ENCODE data around the gene TTC7B.

The TTC7B gene

GRCh38 chr14:90502760-90503159 lies 313.5 kb downstream of the TTC7B start:
- no peak for DNase-seq

- no peak for DNase-seq
Measured at GRCh38 chr14:90500665-90501370, 315.4 kb downstream of the TTC7B start.

GRCh38 chr14:90499908-90500664 lies 316.1 kb downstream of the TTC7B start:
- no peak for DNase-seq

GRCh38 chr14:90499121-90499520 lies 317.1 kb downstream of the TTC7B start:
- no peak for DNase-seq

GRCh38 chr14:90498198-90498597 lies 318.0 kb downstream of the TTC7B start:
- no peak for DNase-seq

- DNase-seq = no peak
Measured at GRCh38 chr14:90496379-90496778, 319.9 kb downstream of the TTC7B start.

DNA sequence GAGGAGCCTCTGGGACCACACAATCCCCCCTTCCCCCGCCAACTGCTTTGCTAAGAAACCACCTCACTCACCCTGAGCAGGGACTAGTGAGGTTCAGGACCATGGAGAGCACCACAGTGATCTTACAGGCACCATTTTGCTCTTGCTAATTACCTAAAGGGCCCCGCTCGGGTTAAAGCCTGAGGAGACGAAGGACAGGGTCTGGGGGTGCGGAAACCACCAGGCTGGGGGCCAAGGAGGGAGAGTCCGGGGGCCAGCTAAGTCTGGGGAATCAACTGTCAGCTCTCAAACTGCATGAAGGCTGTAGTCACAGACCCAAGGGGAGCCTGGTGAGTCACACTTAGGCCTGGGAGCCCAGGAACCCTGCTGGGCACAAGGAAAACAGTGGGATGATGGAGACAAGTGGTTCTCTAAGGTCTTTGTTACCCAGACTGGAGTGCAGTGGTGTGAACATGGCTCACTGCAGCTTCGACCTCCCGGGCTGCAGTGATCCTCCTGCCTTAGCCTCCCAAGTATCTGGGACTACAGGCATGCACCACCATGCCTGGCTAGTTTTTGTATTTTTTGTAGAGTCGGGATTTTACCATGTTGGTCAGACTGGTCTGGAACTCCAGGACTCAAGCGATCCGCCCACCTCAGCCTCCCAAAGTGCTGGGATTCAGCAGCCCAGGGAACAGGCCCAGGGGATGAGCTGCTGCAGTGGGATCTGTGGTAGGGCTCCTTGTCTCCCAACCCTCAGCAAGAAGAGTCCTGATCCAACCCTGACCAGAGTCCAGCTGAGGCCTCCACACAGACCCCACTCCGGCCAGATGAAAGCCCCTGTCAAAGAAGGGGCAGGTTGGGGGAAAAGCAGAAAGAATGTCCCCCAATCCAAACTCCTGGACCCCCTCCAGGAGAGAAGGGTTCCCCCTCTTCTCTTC lies 320.6 kb downstream of the TTC7B start:
- no peak for DNase-seq

DNA sequence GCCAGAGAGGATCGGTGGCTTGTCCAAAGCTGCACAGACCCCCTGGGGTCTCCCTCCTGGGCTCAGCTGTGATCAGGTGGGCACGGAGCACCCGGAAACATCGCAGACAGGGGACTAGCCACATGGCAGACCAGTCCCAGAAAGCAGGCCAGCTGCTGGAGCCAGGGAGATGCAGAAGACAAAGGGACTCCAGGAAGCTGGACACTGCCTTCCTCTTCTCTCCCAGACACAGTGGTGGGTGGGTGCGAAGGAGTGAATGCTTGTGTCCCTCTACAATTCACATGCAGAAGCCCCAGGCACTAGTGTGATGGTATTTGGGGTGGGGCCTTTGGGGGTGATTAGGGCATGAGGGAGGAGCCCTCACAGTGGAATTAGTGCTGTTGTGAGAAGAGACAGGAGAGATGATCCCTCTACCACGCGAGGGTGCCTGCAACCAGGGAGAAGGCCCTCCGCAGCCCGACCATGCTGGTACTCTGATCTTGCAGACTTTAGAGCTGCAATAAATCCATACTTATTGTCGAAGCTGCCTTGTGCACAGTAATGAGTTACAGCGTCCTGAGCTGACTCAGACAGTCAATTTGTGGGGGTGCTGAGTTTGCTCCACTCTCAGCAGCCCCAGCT lies 324.2 kb downstream of the TTC7B start:
- DNase-seq = no peak

DNA sequence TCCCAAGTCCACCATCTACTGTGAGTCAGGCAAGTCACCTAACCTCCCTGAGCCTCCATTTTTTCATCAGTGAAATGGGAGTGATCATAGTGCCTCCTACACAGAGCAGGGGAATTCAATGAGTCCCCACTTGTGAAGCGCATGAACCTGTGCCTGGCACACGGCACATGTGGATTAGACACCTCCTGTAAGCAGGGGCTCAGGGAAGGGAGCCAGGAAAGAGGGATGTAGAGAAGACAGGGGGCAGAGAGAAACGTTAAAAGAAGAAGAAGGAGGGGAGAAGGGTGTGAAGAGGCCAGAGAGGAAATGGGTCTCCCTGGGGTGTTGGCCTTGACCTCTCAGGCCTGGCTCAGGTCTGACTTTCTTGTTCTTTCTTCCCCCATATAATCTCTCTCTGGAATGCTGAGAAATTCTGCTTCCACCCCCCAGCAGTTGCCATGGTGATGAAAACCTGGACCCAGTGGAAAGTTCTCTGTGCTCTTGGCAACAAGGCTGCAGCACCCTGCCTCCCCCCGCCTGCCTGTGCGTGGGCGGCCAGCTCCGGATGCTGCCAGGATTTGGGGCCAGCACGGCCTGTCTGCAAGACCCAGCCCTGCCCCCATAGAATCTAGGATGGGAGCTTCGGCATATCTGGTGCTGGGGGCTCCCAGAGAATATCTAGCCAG lies 324.9 kb downstream of the TTC7B start:
- no peak for DNase-seq

DNA sequence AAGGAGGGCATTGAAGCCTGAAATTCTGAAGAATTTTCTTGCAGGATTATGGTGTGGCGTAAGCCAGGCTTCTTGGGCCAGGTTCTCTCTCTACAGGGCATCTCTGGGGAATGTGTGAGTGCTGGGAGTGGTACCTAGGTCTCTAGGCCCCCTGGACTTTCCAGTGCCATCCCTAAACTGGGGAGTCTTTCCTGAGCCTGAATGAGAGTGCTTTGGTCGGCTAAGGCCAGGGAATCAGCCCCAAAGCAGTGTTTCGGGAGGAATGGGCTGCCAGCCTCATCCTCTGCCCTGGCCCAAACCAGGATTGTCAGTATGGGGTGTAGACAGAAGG lies 325.5 kb downstream of the TTC7B start:
- no peak for DNase-seq

DNA sequence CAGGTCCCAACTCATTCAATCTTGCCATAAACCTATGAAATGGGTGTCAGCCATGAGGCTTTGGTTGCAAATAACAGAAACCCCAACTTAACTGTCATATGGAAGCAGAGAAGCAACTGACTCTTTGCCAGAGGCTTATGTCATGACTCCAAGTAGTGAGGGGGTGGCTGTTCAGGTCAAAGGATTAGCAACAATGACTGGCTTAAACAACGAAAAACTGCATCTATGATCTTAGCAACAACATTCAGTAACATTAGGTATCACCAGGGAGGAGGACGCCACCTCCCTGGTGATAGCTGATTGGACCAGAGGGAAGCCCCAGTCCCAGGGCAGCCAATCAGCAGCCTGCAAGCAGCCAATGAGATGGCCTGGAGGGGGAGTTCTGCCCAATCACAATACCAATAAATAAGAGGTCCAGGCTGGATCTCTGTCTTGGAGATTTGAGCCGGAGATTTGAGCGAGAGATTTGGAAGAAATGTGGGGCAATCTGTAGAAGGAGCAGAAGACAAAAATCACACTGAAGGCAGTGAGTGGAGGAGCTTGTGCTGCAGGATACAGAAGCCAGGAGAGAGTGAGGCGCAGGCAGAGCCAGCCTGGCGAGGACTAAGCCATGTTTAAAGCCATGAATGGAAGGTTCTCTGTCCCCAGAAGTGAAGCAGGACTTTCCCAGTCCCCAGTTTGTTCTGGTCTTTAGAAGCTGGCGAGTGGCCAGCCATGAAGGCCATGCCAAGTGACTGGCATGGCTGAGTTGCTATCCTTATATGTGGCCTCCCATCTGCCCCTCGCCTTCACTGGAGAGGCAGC lies 326.1 kb downstream of the TTC7B start:
- DNase-seq = no peak

DNA sequence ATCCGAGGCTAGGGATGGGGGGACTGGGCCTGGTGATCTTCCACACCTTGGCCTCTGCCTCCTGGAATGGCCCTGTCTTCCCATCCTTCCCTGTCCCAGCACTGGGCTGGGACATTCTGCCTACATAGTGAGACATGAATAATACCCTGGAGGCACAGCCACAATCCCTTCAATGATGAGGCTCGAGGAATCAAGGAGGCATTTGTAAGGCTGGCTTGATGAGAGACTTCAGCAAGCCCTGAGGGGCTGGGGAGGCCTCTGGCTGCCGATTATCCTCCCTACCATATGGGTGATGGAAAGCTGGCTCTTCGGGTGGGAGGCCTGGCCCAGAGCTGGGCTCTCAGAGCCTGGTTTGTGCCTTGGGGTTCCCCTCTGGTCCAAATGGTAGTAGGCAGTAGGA lies 326.9 kb downstream of the TTC7B start:
- DNase-seq = no peak

DNA sequence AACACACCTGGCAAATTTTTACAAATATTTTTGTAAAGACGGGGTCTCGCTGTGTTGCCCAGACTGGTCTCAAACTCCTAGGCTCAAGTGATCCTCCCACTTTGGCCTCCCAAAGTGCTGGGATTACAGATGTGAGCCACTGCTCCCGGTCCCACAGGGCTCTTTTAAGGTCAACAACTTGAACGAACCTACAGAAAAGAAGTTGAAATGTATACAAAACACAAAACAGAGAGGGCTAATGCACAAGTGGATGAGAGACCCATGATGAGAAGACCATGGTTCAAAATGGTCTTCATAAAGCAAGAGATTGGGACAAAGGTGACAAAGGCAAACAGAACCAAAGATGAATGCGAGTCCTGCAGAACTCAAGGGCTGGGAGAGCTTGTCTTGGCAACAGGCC lies 328.0 kb downstream of the TTC7B start:
- DNase-seq = no peak

DNA sequence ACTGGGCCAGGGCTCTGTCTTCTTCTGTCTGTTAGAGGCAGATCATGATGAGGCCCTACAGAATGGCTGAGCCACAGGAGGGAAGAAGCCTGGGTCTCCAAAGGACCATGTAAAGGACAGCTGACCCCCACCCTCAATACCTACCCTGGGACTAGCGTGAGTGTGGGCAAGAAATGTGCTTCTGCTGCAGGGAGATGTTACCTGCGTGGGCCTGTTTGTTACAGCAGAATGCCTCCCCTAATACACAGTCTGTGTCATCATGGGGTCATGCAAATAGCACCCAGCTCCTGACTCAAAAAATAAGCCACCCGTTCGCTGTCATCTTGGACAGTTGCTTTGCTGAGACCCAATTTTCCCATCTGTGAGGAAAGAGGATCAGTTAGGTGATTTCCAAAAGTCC lies 328.8 kb downstream of the TTC7B start:
- DNase-seq = no peak

- no peak for DNase-seq
Measured at GRCh38 chr14:90487031-90487430, 329.2 kb downstream of the TTC7B start.

DNA sequence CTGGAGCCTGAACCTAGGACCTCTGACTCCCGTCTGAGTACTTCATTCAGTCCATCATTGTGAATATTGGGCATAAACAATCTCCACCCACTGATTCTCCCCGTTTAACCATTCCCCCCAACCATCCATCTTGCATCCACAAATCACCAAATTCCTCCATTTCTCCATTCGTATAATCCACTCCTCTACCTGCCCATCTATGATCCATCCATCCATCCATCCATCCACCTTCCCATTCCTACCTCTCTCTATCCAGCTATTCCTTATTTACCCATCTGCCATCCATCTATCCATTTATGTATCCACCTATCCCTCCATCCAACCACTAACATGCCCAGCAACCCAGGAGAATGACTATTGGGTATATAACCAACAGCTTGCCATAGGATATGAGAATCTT lies 331.9 kb downstream of the TTC7B start:
- DNase-seq = no peak

GRCh38 chr14:90483571-90483974 lies 332.7 kb downstream of the TTC7B start:
- DNase-seq = peak; percentile 28

- no peak for DNase-seq
Measured at GRCh38 chr14:90483117-90483516, 333.1 kb downstream of the TTC7B start.

- DNase-seq = no peak
Measured at GRCh38 chr14:90475298-90475697, 340.9 kb downstream of the TTC7B start.

All from activated naive CD4-positive, alpha-beta T cell treated with anti-CD3 and anti-CD28 coated beads, Interleukin-2, amount 50 U/mL, for 16 hours (primary cell).